HepG2 (cell line): ENCODE results near the gene DNALI1. TPM values are rescaled to one million over a fixed set of nuclear protein-coding genes. Genes with fewer than 3 reads are reported as not detected.

ENCODE experiments used
- ATF1 ChIP-seq: IDR thresholded peaks from 2 replicates; pipeline ENCODE4 v1.6.1; 2016; ENCODE audit warnings: mild to moderate bottlenecking, control low read depth
- BCLAF1 ChIP-seq: fragments of 450-650 bp; IDR thresholded peaks from 2 replicates; pipeline ENCODE4 v1.6.1; 2017; ENCODE audit warnings: mild to moderate bottlenecking
- FOXP4 ChIP-seq: sonication (generic); formaldehyde crosslinking; IDR thresholded peaks from 2 replicates; pipeline ENCODE4 v1.4.0; 2020; ENCODE audit warnings: missing genetic modification reagents
- HDAC6 ChIP-seq: fragments of 200-600 bp; sonication (generic); IDR thresholded peaks from 2 replicates; pipeline ENCODE4 v1.7.0; 2017; ENCODE audit warnings: mild to moderate bottlenecking, antibody characterized with exemption, low read length, low read depth
- HMGA1 ChIP-seq: sonication (generic); formaldehyde crosslinking; conservative IDR thresholded peaks from 2 replicates; pipeline ENCODE4 v1.4.0; 2020; ENCODE audit warnings: missing genetic modification reagents
- HNF4G ChIP-seq, 2 experiments: sonication (generic) in 1 of 2; formaldehyde crosslinking in 1 of 2; IDR thresholded peaks; 2 replicates each; pipeline versions ENCODE4 v1.4.0 to v1.6.1; 2011 to 2020; ENCODE audit warnings: borderline replicate concordance in 2 of 2, low read depth in 2 of 2, mild to moderate bottlenecking in 2 of 2, low read length in 1 of 2, missing genetic modification reagents in 1 of 2, moderate library complexity in 1 of 2
- HNRNPL ChIP-seq: fragments of 200-400 bp; formaldehyde crosslinking; IDR thresholded peaks from 2 replicates; pipeline ENCODE4 v1.6.1; 2017; ENCODE audit warnings: mild to moderate bottlenecking, low read depth, low read length
- HNRNPLL ChIP-seq: fragments of 200-400 bp; formaldehyde crosslinking; IDR thresholded peaks from 2 replicates; pipeline ENCODE4 v1.6.1; 2017; ENCODE audit warnings: mild to moderate bottlenecking, low read depth, low read length; ENCODE audit not compliant: poor library complexity, severe bottlenecking
- HOXA5 ChIP-seq: sonication (generic); formaldehyde crosslinking; IDR thresholded peaks from 2 replicates; pipeline ENCODE4 v1.4.0; 2020; ENCODE audit warnings: missing genetic modification reagents
- MAF1 ChIP-seq: sonication (generic); formaldehyde crosslinking; IDR thresholded peaks from 2 replicates; pipeline ENCODE4 v1.5.0; 2020; ENCODE audit warnings: missing genetic modification reagents, borderline replicate concordance
- PAWR ChIP-seq: sonication (generic); formaldehyde crosslinking; IDR thresholded peaks from 2 replicates; pipeline ENCODE4 v1.4.0; 2020; ENCODE audit warnings: missing genetic modification reagents, mild to moderate bottlenecking, borderline replicate concordance
- SAFB2 ChIP-seq: sonication (generic); formaldehyde crosslinking; IDR thresholded peaks from 2 replicates; pipeline ENCODE4 v1.5.1; 2020; ENCODE audit warnings: missing genetic modification reagents, low read depth, mild to moderate bottlenecking, borderline replicate concordance
- SOX13 ChIP-seq, 3 experiments: fragments of 450-650 bp in 1 of 3; sonication (generic) in 1 of 3; formaldehyde crosslinking in 1 of 3; IDR thresholded peaks in 2 of 3; conservative IDR thresholded peaks in 1 of 3; 2 replicates each; pipeline versions ENCODE4 v1.5.0 to v1.6.1; 2016 to 2020; ENCODE audit warnings: antibody characterized with exemption in 1 of 3, mild to moderate bottlenecking in 1 of 3, missing compliant biosample characterization in 1 of 3, missing genetic modification reagents in 1 of 3, moderate library complexity in 1 of 3
- TCF12 ChIP-seq, 2 experiments: fragments of 450-650 bp in 1 of 2; sonication (generic) in 1 of 2; formaldehyde crosslinking in 1 of 2; IDR thresholded peaks; 2 replicates each; pipeline versions ENCODE4 v1.6.1 to v1.8.0; 2017 to 2022; ENCODE audit warnings: antibody characterized with exemption in 1 of 2, mild to moderate bottlenecking in 1 of 2, missing genetic modification reagents in 1 of 2, moderate library complexity in 1 of 2
- ZBTB7B ChIP-seq: sonication (generic); formaldehyde crosslinking; IDR thresholded peaks from 2 replicates; pipeline ENCODE4 v1.4.0; 2020; ENCODE audit warnings: missing genetic modification reagents
- ZNF350 ChIP-seq: sonication (generic); formaldehyde crosslinking; IDR thresholded peaks from 2 replicates; pipeline ENCODE4 v1.4.0; 2020; ENCODE audit warnings: mild to moderate bottlenecking, low read depth, missing genetic modification reagents, borderline replicate concordance
- ZNF607 ChIP-seq: sonication (generic); formaldehyde crosslinking; IDR thresholded peaks from 2 replicates; pipeline ENCODE4 v1.5.1; 2020; ENCODE audit warnings: missing genetic modification reagents, mild to moderate bottlenecking, borderline replicate concordance
- ZNF879 ChIP-seq: sonication (generic); formaldehyde crosslinking; IDR thresholded peaks from 2 replicates; pipeline ENCODE4 v1.8.1; 2023; ENCODE audit warnings: missing genetic modification reagents
- ZXDC ChIP-seq: sonication (generic); formaldehyde crosslinking; IDR thresholded peaks from 2 replicates; pipeline ENCODE4 v1.5.0; 2020; ENCODE audit warnings: mild to moderate bottlenecking, missing genetic modification reagents
- polyA plus RNA-seq, 8 experiments: library from polyadenylated mRNA; depleted of rRNA in 3 of 8; stranded (reverse) in 7 of 8; unstranded in 1 of 8; fragments of >200 nt; fragmentation: Illumina TruSeq in 4 of 8; extraction: Trizol in 4 of 8; gene quantifications; 2 replicates each; pipeline versions ENCODE4 v1.2.1 to v1.2.3, GENCODE V29; 2011 to 2016; ENCODE audit warnings: low read depth in 4 of 8, missing spikeins in 1 of 8, mixed read lengths in 1 of 8; ENCODE audit not compliant: insufficient read depth in 1 of 8
- total RNA-seq, 5 experiments: library from RNA; depleted of rRNA; stranded (reverse); fragments of >200 nt; fragmentation: Illumina TruSeq; extraction: Trizol; gene quantifications; 2 replicates each; pipeline ENCODE4 v1.2.3, GENCODE V29; 2016; ENCODE audit warnings: low read depth in 1 of 5

Gene DNALI1
- total and polyA plus RNA-seq, 2 of the 13 experiments (the other 11 are each of a cell fraction or from before 2014, with no cell fraction given), result 0.42 to 0.70 TPM

- no peak for TF ChIP-seq BCLAF1
- TF ChIP-seq TCF12 (IDR thresholded peaks at IDR 0.05), result no peak
- TF ChIP-seq TCF12 (CRISPR knock-in tag; IDR thresholded peaks at IDR 0.05), result no peak
- peak; percentile 76; the same call in 1 of the 2 replicates for TF ChIP-seq ZXDC (CRISPR knock-in tag)
- TF ChIP-seq HNRNPL, result 0 out of 2 replicates have a peak, but pooled peaks have one; percentile 17
- TF ChIP-seq PAWR, result no peak
- no peak; the same call in 1 of the 2 replicates for TF ChIP-seq HNF4G (IDR thresholded peaks at IDR 0.05; ENCODE audit: borderline replicate concordance, low read depth, low read length)
- 0 out of 2 replicates have a peak, but pooled peaks have one; percentile 48 for TF ChIP-seq HNF4G (CRISPR knock-in tag; IDR thresholded peaks at IDR 0.05; ENCODE audit: borderline replicate concordance, low read depth)
- no peak for TF ChIP-seq ZNF879 (CRISPR knock-in tag)
- no peak for TF ChIP-seq HDAC6
- 0 out of 2 replicates have a peak, but pooled peaks have one; percentile 21 for TF ChIP-seq ZBTB7B (CRISPR knock-in tag)
- TF ChIP-seq SAFB2 (CRISPR knock-in tag), result 0 out of 2 replicates have a peak, but pooled peaks have one; percentile 46
- peak; percentile 70 for TF ChIP-seq FOXP4 (CRISPR knock-in tag)
- no peak for TF ChIP-seq ATF1 (CRISPR knock-in tag)
- peak; percentile 91 for TF ChIP-seq HNRNPLL
- peak; percentile 67; the same call in 1 of the 2 replicates for TF ChIP-seq ZNF350 (CRISPR knock-in tag)
- no peak for TF ChIP-seq HMGA1
- peak; percentile 69; the same call in 1 of the 2 replicates for TF ChIP-seq ZNF607
- TF ChIP-seq SOX13 (IDR thresholded peaks at IDR 0.05), result no peak
- TF ChIP-seq SOX13 (CRISPR knock-in tag; conservative IDR thresholded peaks at IDR 0.05 in 1 of 2, IDR thresholded peaks at IDR 0.05 in 1 of 2), result peak in 1 of 2 experiments; percentile 38; a peak in 2 of 4 replicates
- TF ChIP-seq MAF1 (CRISPR knock-in tag), result peak; percentile 90; the same call in 1 of the 2 replicates
- TF ChIP-seq HOXA5, result peak; percentile 86
Measured at GRCh38 chr1:37514350-37515184, 42.2 kb upstream of the DNALI1 start, which contains the start of gene MEAF6 (continued).
